Natural killer cell (primary cell): ENCODE results near the gene IREB2. TPM values are rescaled to one million over a fixed set of nuclear protein-coding genes. Genes with fewer than 3 reads are reported as not detected.

Experiments used
- ATAC-seq, 3 donors: fragments of 150-1000 bp in 2 of 3; fragments of 200-7000 bp in 1 of 3; cut with Tn5 transposase; 1 replicate in 1 of 3; 2 replicates in 2 of 3; pipeline ENCODE4 v1.10.0; 2021; ENCODE audit warnings: mild to moderate bottlenecking in 2 of 3, moderate library complexity in 2 of 3
- DNase-seq, 2 donors: peaks; one replicate each; pipeline versions ENCODE4 v3.0.0 to v3.0.0-alpha.2; 2013 to 2021; ENCODE audit warnings: mixed read lengths in 1 of 2
- H3K27ac ChIP-seq: one replicate; pipeline ENCODE4 v1.5.1; 2013; ENCODE audit warnings: mild to moderate bottlenecking, low read length
- H3K27me3 ChIP-seq: one replicate; pipeline ENCODE4 v1.6.1; 2013; ENCODE audit warnings: low read length; ENCODE audit not compliant: control insufficient read depth, insufficient read depth
- H3K36me3 ChIP-seq: one replicate; pipeline ENCODE4 v1.6.1; 2013; ENCODE audit warnings: low read length; ENCODE audit not compliant: control insufficient read depth, insufficient read depth
- H3K4me1 ChIP-seq: one replicate; pipeline ENCODE4 v1.6.1; 2013; ENCODE audit warnings: low read length; ENCODE audit not compliant: control insufficient read depth, insufficient read depth
- H3K4me3 ChIP-seq: one replicate; pipeline ENCODE4 v1.5.1; 2013; ENCODE audit warnings: low read length
- H3K9me3 ChIP-seq: one replicate; pipeline ENCODE4 v1.6.1; 2013; ENCODE audit warnings: low read length; ENCODE audit not compliant: control insufficient read depth, insufficient read depth
- H3K27ac Mint-ChIP-seq, 2 donors: one replicate each; pipeline ENCODE4 v1.8.0; 2022; ENCODE audit warnings: mild to moderate bottlenecking in 2 of 2, mixed read lengths in 2 of 2, moderate library complexity in 1 of 2
- H3K27me3 Mint-ChIP-seq, 2 donors: one replicate each; pipeline ENCODE4 v1.8.0; 2022; ENCODE audit warnings: low read depth in 2 of 2, mixed read lengths in 2 of 2
- H3K36me3 Mint-ChIP-seq: one replicate; pipeline ENCODE4 v1.8.0; 2022; ENCODE audit warnings: mixed read lengths
- H3K4me1 Mint-ChIP-seq, 2 donors: one replicate each; pipeline ENCODE4 v1.8.0; 2022; ENCODE audit warnings: mixed read lengths in 2 of 2
- H3K4me3 Mint-ChIP-seq: one replicate; pipeline ENCODE4 v1.8.0; 2022; ENCODE audit warnings: mild to moderate bottlenecking, moderate library complexity, mixed read lengths
- H3K9me3 Mint-ChIP-seq, 2 donors: one replicate each; pipeline ENCODE4 v1.8.0; 2022; ENCODE audit warnings: mixed read lengths in 2 of 2
- WGBS: methylation state at CpG from one replicate; pipeline ENCODE4 v1.1.7; 2013; ENCODE audit warnings: missing lambda C conversion rate; ENCODE audit not compliant: insufficient coverage; 5-methylcytosine and 5-hydroxymethylcytosine counted together
- intact Hi-C: fragments of 100-400 bp; cut with micrococcal nuclease; formaldehyde crosslinking; loops from one replicate; pipeline ENCODE4 v1.14.2; 2022
- total RNA-seq, 4 donors: library from RNA; stranded (reverse); fragments of 120-200 nt in 1 of 4; gene quantifications; one replicate each; pipeline versions ENCODE4 v1.2.3 to v1.2.4, GENCODE V29; 2013 to 2022
- TF ChIP-seq, protein P1 (sequence below): fragments of 200-600 bp; IDR thresholded peaks from one replicate; pipeline ENCODE4 v1.8.0; 2022; ENCODE audit warnings: antibody characterized with exemption

The IREB2 gene
- total RNA-seq, 3 donors from 2014 or later (not counting 1 experiment from before 2014, with no cell fraction given), result 84.9 to 121 (median 99.0) TPM

DNA sequence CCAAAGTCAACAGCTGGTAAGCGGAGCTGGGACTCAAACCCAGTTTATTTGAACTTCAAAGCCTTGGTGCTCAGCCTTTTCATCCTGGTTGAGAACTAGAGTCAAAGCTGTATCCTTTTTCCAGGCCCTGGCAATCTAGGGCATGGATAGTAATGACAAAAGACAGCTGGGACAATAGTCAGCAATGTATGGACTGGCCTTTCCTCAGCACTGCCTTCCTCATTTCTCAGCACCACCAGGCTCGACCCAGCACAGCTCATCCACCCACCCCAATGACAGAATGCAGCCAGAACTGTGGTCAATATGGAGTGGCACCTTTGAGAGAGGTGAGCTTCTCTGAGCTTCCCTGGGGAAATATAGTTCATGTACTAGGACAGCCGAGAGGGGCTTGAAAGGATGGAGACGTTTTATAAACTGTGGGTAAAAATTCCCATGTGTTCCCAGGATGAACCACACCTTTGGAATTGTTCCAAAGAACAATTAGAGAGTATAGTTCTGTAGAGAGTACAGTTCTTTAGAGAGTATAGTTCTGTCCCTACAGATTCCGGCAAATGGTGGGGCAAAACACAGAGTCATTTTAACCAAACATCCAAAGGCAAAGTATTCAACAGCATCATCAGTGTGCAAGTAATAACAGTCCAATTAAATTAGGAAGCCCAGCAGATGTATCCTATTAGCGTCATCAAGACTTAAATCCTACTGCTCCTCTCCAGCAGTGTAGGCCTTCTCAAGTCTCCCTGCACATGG, 30.2 kb upstream of the IREB2 start:
- Mint-ChIP-seq H3K27ac (no peak overlapping the region), H3K36me3 (no peaks in the 10 kb centered on the region), H3K4me1 (no peaks in the 10 kb centered on the region), H3K27me3 (peaks cover 3 to 8% of the 10 kb centered on the region in 2 donors), H3K9me3 (no peaks in the 10 kb centered on the region), H3K4me3 (no peak overlapping the region)
- ATAC-seq (no peak), DNase-seq (no peak)
- TF ChIP-seq, protein P1, sequence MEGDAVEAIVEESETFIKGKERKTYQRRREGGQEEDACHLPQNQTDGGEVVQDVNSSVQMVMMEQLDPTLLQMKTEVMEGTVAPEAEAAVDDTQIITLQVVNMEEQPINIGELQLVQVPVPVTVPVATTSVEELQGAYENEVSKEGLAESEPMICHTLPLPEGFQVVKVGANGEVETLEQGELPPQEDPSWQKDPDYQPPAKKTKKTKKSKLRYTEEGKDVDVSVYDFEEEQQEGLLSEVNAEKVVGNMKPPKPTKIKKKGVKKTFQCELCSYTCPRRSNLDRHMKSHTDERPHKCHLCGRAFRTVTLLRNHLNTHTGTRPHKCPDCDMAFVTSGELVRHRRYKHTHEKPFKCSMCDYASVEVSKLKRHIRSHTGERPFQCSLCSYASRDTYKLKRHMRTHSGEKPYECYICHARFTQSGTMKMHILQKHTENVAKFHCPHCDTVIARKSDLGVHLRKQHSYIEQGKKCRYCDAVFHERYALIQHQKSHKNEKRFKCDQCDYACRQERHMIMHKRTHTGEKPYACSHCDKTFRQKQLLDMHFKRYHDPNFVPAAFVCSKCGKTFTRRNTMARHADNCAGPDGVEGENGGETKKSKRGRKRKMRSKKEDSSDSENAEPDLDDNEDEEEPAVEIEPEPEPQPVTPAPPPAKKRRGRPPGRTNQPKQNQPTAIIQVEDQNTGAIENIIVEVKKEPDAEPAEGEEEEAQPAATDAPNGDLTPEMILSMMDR, result no peak
- Histone ChIP-seq H3K4me3 (no peak overlapping the region), H3K4me1 (no peaks in the 10 kb centered on the region), H3K27ac (no peak overlapping the region), H3K36me3 (no peaks in the 10 kb centered on the region), H3K9me3 (no peaks in the 10 kb centered on the region), H3K27me3 (peaks cover 2% of the 10 kb centered on the region)
- 85% methylated on average over 5 of the region's 6 CpGs for WGBS
- intact Hi-C loops, result no loop called here

DNA sequence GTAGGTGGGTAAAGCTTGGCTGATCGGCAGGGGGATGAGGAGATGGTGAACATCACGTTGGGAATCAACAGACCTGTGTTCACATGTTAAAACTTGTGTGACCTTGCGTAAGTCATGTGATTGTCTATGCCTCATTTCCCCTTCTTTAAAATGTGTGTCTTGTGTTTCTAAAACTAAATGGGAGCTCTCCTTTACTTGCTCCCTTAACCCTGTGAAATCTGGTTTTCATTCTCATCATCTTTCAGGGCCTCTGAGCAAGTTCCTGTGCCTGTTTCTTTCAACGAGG, 29.7 kb upstream of the IREB2 start:
- H3K36me3 Mint-ChIP-seq, result no peaks in the 10 kb centered on the region
- H3K4me1 Mint-ChIP-seq, result no peaks in the 10 kb centered on the region
- no peaks in the 10 kb centered on the region for H3K9me3 ChIP-seq
- no peaks in the 10 kb centered on the region for H3K9me3 Mint-ChIP-seq
- intact Hi-C loops, result no loop called here
- H3K4me3 ChIP-seq, result no peak overlapping the region
- TF ChIP-seq, protein P1, result no peak
- no peak overlapping the region for H3K27ac Mint-ChIP-seq
- peaks cover 3 to 8% of the 10 kb centered on the region in 2 donors for H3K27me3 Mint-ChIP-seq
- no peak overlapping the region for H3K4me3 Mint-ChIP-seq
- H3K36me3 ChIP-seq, result no peaks in the 10 kb centered on the region
- no peaks in the 10 kb centered on the region for H3K4me1 ChIP-seq
- ATAC-seq (no peak), DNase-seq (no peak)
- WGBS, result 82% methylated on average over 4 of the region's 4 CpGs
- H3K27ac ChIP-seq, result no peak overlapping the region
- H3K27me3 ChIP-seq, result peaks cover 2% of the 10 kb centered on the region

DNA sequence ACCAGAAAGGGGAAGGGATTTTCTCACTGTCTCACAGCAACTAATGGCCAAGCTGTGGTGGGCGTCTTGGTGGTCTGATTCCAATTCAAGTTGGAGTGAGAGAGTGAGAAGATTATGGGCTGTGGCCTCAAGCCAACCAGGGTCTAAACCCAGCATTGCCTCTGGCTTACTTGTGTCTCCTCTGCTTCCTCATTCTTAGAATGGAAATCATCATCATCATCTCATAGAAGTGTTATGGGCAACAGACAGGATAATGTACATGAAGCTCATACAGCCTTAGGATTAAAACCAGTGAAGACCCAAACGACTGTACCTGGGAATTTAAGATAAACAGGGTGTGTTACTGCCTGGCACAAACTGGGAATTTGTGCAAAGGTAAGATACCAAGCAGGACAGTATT, 29.1 kb upstream of the IREB2 start:
- ATAC-seq, result no peak
- H3K9me3 ChIP-seq, result no peaks in the 10 kb centered on the region
- peaks cover 2% of the 10 kb centered on the region for H3K27me3 ChIP-seq
- H3K4me3 ChIP-seq, result no peak overlapping the region
- DNase-seq, result no peak
- Mint-ChIP-seq H3K4me1 (no peaks in the 10 kb centered on the region), H3K4me3 (no peak overlapping the region), H3K36me3 (no peaks in the 10 kb centered on the region), H3K27me3 (peaks cover 3 to 8% of the 10 kb centered on the region in 2 donors), H3K9me3 (no peaks in the 10 kb centered on the region), H3K27ac (no peak overlapping the region)
- no peak overlapping the region for H3K27ac ChIP-seq
- H3K36me3 ChIP-seq, result no peaks in the 10 kb centered on the region
- intact Hi-C loops, result no loop called here
- WGBS, result 61% methylated on average over 2 of the region's 2 CpGs
- TF ChIP-seq, protein P1, result no peak
- H3K4me1 ChIP-seq, result no peaks in the 10 kb centered on the region

DNA sequence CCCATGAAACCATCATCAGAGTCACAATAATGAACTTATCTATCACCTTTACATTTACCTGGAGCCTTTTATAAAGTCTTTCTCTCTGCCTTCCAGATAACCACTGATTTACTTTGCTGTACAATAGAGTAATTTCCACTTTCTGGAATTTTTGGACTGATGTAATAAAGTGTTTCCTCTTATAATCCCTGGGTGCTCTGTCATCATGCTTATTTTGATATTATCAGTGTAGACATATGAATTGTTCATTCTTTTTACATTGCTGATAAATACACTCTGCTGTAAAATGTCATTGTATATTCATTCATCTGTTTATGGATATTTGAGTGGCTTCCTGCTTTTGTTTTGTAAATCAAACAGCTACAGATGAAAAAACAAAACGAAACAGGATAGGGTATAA, 27.0 kb upstream of the IREB2 start:
- H3K4me3 ChIP-seq, result no peak overlapping the region
- ATAC-seq (no peak), DNase-seq (no peak)
- Mint-ChIP-seq H3K27ac (no peak overlapping the region), H3K27me3 (peaks cover 6 to 8% of the 10 kb centered on the region in 2 donors), H3K4me1 (no peaks in the 10 kb centered on the region), H3K4me3 (no peak overlapping the region), H3K36me3 (no peaks in the 10 kb centered on the region), H3K9me3 (no peaks in the 10 kb centered on the region)
- no peaks in the 10 kb centered on the region for H3K9me3 ChIP-seq
- TF ChIP-seq, protein P1, result no peak
- H3K36me3 ChIP-seq, result no peaks in the 10 kb centered on the region
- H3K27ac ChIP-seq, result no peak overlapping the region
- 56% methylated on average over 1 of the region's 1 CpG for WGBS
- peaks cover 2% of the 10 kb centered on the region for H3K27me3 ChIP-seq
- H3K4me1 ChIP-seq, result no peaks in the 10 kb centered on the region
- intact Hi-C loops, result no loop called here
